ENCODE results near the gene PLEKHH1.
"Not testable (repeated sequence)": the region's sequence is repeated elsewhere in the genome, so short reads cannot be mapped to it uniquely, and the experiment has no call there.

Gene PLEKHH1

DNA sequence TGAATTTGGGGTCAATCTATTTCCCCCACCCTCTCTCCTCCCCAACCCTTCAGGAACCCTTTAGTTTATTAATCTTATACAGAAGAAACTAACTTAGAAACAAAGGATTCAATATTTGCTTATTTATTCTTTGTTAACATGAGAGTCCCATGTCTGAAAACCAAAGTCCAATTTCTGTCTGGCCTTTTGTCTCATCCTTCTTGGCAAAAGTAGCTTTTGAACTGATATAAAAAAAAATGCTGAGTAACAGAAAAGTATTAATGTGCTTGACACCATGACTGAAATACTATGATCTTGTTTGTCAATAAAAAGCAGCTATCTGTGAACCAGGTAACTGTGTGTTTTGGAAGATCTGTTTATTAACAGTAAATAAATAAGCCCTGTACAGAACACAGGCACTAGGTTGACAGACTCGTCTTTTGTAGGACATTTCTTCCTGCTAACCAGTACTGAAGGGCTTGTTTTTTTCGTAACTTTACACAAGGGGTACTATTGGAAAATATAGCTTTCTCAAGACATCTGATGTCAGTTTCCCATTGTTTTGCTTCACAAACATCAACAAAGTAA lies 56.2 kb downstream of the PLEKHH1 start:
- DNase-seq = no peak

DNA sequence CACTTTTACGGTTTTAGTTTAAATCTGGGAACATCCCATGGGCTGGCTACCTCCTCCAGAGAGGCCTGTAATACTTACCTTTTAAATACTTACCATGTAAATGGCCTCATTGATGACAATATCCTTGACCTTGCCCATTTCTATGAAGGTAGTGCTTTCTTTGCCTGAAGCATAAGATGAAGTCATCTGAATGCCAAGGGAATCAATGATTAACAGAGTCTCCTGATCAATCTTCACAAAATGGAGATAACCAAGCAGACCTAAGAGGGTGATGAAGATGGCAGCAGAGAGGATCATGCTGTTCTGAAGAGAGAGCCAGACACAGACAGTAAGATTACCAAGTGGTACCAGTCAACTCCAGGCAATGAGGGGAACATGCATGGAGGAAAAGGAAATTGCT lies 60.6 kb downstream of the PLEKHH1 start:
- DNase-seq = not testable (repeated sequence)

GRCh38 chr14:67595392-67595791 lies 62.3 kb downstream of the PLEKHH1 start:
- no peak for DNase-seq

- peak; percentile 87 for DNase-seq
Observed at GRCh38 chr14:67599698-67600561, 66.8 kb downstream of the PLEKHH1 start, which contains the start of gene PIGH. TSS of gene PIGH (minus strand) at chr14:67600268. CDS start at chr14:67600203, 65 bp downstream.

- not testable (repeated sequence) for DNase-seq
Observed at GRCh38 chr14:67600562-67600974, 67.5 kb downstream of the PLEKHH1 start.

GRCh38 chr14:67602076-67602475 lies 69.0 kb downstream of the PLEKHH1 start:
- DNase-seq = no peak

DNA sequence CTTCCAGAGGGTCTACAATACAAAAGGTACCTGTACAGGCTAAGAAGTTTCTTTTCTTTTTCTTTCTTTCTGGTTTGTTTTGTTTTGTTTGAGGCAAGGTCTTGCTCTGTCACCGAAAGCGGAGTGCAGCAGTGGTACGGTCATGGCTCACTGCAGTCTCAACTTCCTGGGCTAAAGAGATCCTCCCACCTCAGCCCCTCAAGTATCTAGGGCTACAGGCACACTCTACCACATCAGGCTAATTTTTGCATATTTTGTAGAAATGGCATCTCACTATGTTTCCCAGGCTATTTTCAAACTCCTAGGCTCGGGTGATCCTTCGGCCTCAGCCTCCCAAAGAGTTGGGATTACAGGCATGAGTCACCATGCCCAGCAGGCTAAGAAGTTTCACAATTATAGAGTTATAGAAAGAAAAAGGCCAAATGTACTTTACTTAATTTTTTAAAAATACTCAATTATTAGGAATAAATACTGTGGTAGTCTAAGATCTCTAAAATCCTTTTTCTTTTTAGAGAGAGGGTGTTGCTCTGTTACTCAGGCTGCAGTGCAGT lies 70.0 kb downstream of the PLEKHH1 start:
- DNase-seq = no peak

DNA sequence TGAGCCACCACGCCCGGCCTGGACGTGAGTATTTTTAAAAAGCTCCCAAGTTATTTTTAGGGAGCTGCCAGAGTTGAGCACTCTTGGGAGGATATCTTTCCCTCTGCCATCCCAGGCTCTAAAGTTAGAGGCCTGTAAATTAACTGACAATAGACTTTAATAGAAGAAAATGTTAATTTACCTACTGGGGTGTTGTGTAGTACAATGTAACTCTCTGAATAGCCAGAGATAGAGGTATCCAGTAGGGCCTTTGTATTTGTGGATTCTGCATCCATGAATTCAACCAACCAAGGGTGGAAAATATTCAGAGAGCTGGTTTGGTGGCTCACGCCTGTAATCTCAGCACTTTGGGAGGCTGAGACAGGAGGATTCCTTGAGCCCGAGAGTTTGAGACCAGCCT lies 74.6 kb downstream of the PLEKHH1 start:
- no peak for DNase-seq

DNA sequence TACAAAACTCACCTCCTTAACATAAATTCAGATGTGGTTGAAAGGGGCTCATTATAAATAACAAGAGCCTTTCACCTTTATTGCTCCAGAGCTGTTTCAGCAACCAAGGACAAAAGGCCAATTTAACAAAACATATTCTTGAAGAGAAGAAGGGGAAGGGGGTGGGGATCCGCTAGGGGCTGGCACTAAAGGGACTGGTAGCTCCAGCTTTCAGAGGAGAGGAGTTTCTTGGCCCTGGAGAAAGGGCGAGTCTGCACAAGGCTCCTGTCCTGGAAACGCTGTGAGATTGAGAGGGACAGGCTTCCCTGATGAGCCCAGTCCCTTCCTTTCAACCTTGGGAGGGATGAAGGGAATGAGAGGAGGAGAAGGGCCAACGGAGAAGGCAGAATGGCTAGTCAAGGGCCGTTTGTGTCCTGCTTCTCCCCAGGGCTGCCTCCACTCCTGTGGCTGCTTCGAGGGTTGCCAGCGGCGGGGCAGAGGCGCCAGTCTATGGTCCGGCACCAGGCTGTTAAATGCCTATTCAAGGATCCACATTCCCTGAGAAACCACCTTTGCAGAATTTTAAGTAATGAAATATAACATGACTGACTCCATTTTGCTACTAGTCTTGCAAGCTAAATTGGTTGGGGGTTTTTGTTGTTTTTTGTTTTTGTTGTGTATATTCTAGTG lies 76.7 kb downstream of the PLEKHH1 start:
- DNase-seq = no peak

DNA sequence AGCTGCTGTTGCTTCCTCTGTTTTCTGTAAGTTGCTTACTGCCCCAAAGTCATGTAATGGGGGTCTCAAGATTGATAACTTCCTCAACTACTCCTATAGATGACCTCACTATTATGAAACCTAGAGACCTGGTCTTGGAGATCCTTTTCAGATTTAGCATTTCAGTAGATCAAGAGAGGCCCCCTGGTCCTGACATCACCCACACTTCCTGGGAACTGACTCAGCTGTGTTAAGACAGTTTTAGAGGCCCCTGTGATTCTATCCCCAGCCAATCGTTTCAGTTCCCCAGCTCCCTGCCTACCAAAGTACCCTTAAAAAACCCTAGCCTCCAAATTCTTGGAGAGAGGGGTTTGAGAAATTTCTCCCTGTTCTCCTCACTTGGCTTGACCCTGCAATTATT lies 77.4 kb downstream of the PLEKHH1 start:
- no peak for DNase-seq

- peak; percentile 38 for DNase-seq
Observed at GRCh38 chr14:67618617-67619063, 85.5 kb downstream of the PLEKHH1 start.

DNA sequence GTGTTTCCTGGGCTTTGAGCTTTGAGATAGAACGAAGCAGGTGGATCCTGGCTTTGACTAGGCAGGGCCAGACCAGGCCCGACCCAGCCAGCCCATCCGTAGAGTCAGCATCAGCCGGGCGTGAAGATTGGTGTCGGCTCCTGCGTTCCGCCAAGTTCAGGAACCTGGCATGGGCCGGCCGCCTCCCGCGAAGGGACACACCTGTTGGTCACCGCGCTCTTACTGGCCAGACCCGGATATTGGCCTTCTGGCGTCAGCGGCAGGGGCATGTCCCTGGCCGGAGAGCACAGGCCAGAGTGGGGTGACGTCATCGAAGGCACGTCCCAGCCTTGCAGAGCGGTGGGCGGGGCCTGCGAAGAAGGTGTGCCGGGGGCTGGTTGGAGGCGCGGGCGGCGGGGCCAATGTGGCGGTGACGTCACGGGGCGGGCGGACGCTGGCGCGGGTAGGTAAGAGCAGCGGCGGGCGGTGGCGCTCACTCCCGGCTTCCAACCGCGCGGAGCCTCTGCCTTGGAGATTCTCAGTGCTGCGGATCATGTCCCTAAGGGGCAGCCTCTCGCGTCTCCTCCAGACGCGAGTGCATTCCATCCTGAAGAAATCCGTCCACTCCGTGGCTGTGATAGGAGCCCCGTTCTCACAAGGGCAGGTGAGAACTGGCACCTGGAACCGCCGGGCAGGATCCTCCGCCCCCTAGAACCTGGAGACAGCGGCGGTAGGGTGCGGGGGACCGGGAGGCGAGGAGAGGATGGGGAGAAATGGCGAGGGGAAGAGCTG lies 86.5 kb downstream of the PLEKHH1 start, which contains the start of gene ARG2:
Gene ARG2, plus strand, starts transcription at position 475 of the 771 bp plus-strand sequence. Its CDS starts 58 bp downstream, at position 533.
- peak; percentile 88 for DNase-seq

DNA sequence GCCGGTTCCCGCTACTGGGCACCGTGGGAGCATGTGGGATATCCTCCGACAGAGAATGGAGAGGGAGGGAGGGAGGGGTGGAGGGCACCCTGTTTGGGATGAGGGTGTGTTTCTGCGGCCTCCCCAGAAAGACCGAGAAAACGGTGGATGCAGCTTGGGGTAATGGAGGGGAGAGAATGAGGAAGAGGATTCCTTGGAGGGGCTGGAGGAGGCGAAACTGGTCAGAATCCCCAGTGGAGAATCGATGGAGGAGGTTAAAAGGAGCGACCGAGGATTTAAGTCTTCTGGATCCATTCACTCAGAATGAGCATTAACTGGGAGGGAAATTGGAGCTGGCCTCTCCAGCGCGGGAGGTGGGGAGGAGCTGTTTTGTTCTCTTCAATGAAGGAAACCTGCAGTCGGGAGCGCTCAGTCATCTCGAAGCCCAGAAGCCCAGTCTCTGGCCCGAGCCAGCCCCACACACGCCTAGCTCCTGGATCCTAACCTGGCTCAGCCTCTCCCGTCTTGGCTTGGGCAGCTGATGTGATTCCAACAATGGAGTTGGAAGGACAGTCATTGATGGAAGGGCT lies 87.2 kb downstream of the PLEKHH1 start:
- peak; percentile 56 for DNase-seq

- peak; percentile 48 for DNase-seq
Observed at GRCh38 chr14:67622675-67623074, 89.6 kb downstream of the PLEKHH1 start.

- no peak for DNase-seq
Observed at GRCh38 chr14:67623114-67623513, 90.0 kb downstream of the PLEKHH1 start.

DNA sequence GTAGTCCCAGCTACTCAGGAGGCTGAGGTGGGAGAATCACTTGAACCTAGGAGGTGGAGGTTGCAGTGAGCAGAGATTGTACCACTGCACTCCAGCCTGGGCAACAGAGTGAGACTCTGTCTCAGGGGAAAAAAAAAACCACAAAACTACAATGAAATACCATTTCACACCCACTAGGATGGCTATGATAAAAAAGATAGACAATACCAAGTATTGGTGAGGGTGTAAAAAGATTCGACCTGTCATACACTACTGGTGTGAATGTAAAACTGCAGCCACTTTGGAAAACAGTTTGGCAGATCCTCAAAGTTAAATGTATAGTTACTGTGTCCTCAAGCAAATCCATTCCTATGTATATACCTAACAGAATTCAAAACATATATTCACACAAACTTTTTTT lies 93.0 kb downstream of the PLEKHH1 start:
- not testable (repeated sequence) for DNase-seq

DNA sequence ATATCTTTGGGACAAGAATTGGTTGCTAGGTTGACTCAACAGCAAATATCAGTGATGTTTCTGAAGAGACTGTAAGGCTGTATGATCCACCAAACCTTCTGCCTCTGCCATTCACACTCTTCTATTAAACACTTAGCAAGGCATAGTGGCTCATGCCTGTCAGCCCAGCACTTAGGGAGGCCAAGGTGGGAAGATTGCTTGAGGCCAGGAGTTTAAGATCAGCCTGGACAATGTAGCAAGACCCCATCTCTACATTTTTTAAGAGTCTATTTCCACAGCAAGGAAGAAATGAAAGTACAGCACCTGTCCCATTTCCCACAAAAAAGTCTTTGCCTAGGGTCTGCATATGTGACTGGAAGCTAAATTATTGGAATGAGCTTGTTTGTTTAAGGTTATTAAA lies 94.4 kb downstream of the PLEKHH1 start:
- DNase-seq = no peak

GRCh38 chr14:67630186-67630585 lies 97.1 kb downstream of the PLEKHH1 start:
- no peak for DNase-seq

DNA sequence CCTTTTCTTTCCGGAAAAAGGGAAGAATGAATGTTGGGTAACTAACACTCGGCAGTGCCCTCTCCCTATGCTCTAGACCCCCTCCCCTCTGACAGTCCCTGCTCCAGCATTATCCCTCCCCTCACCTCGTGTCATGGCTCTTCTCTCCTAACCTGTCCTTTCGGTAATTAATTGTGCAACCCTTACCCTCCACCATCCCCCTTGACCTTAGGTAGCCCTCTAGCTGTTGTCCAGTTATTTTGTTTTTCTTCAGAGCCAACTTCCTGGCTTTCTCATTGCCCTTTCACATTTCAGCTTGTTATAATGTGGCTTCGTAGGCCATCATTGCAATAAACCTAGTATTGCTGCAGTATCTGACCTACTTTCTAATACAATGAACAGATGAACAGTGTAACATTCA lies 97.8 kb downstream of the PLEKHH1 start:
- DNase-seq = no peak

DNA sequence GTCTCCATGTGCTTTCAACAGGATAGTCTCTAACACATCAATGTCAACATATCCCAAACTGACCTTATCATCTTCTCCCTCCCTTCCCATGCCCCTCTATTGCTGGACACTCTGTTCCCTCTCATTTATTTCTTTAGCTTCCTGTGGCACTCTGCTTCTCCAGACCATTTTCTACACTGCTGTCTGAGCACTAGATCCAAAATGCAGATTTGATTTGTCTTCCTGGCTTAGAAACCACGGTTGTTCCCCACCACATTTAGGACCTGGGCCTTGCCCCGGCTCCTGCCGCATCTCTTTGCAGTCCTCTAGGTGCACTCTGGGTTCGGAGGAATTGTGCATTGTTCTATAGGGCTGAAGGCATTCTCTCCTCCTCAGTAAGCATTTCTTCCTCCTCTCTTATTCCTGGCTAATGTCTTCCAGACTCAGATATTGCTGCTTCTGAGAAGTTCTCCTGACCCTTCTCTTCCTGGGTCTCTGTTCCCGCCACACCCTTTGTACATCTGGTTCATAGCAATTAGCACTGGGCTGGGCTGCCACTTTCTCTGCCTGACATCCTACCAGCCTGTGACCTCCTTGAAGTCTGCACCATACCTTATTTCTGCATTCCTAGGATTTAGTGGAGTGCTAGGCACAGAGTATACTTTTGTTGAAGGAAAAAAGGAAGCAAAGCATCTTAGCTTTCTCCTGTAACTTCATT lies 100.5 kb downstream of the PLEKHH1 start:
- DNase-seq = no peak

GRCh38 chr14:67636361-67636919 lies 103.3 kb downstream of the PLEKHH1 start:
- DNase-seq = no peak

All from NCI-H2227 treated with DMSO at 0.1 percent for 48 hours (cell line).